ENCODE results near the gene PTPRM.

PTPRM gene

GRCh38 chr18:8001711-8002301 lies 434.7 kb downstream of the PTPRM start:
- H3K4me3 ChIP-seq (ENCODE audit: low read depth, low read length): no peak overlapping the region
- CTCF ChIA-PET: no interaction called here
- no peaks in the 10 kb centered on the region for H3K9me3 ChIP-seq (ENCODE audit: control insufficient read depth, insufficient read depth, low read depth, low read length)
- H3K4me1 ChIP-seq (ENCODE audit: control insufficient read depth, insufficient read depth, low read length): peaks cover 7% of the 10 kb centered on the region
- no peaks in the 10 kb centered on the region for H3K36me3 ChIP-seq (ENCODE audit: control insufficient read depth in 2 of 2, insufficient read depth in 1 of 2, low read length in 2 of 2)
- POLR2A ChIA-PET: no interaction called here
- H3K27ac ChIP-seq (ENCODE audit: extremely low read depth, low read depth, low read length): no peak overlapping the region
- 0 out of 2 replicates have a peak, but pooled peaks have one; percentile 14 for TF ChIP-seq ATF2 (tag by site-specific recombination; IDR thresholded peaks at IDR 0.05; ENCODE audit: low read depth)
- TF ChIP-seq ZNF292 (tag by site-specific recombination; IDR thresholded peaks at IDR 0.05; ENCODE audit: borderline replicate concordance, low read depth): no peak
- no peak for TF ChIP-seq SCRT2 (tag by site-specific recombination; IDR thresholded peaks at IDR 0.05)
- TF ChIP-seq ZNF214 (tag by site-specific recombination; IDR thresholded peaks at IDR 0.05; ENCODE audit: borderline replicate concordance): no peak
- TF ChIP-seq ZNF398 (tag by site-specific recombination; IDR thresholded peaks at IDR 0.05): peak; percentile 31; the same call in 1 of the 2 replicates
- 0 out of 2 replicates have a peak, but pooled peaks have one; percentile 13 for TF ChIP-seq ZNF10 (tag by site-specific recombination; IDR thresholded peaks at IDR 0.05)
- peak; percentile 33; the same call in 1 of the 2 replicates for TF ChIP-seq ZNF394 (tag by site-specific recombination; IDR thresholded peaks at IDR 0.05; ENCODE audit: borderline replicate concordance)
- peak; percentile 54; the same call in 1 of the 2 replicates for TF ChIP-seq HIC1 (tag by site-specific recombination; IDR thresholded peaks at IDR 0.05)
- 0 out of 2 replicates have a peak, but pooled peaks have one; percentile 40 for TF ChIP-seq ZNF692 (tag by site-specific recombination; IDR thresholded peaks at IDR 0.05)
- no peak for TF ChIP-seq ZNF311 (tag by site-specific recombination; IDR thresholded peaks at IDR 0.05; ENCODE audit: borderline replicate concordance)
- TF ChIP-seq ZNF335 (tag by site-specific recombination; conservative IDR thresholded peaks at IDR 0.05): peak; percentile 46; the same call in 1 of the 2 replicates
- peak; percentile 86 for TF ChIP-seq PRDM6 (tag by site-specific recombination; IDR thresholded peaks at IDR 0.05)
- peak; percentile 47; the same call in 1 of the 2 replicates for TF ChIP-seq ZNF629 (tag by site-specific recombination; IDR thresholded peaks at IDR 0.05)
- TF ChIP-seq ZNF513 (tag by site-specific recombination; IDR thresholded peaks at IDR 0.05): no peak
- peak; percentile 89 for TF ChIP-seq BCL6B (tag by site-specific recombination; IDR thresholded peaks at IDR 0.05)
- 0 out of 2 replicates have a peak, but pooled peaks have one; percentile 32 for TF ChIP-seq ZNF621 (tag by site-specific recombination; IDR thresholded peaks at IDR 0.05)
- no peak for TF ChIP-seq WT1 (tag by site-specific recombination; IDR thresholded peaks at IDR 0.05)
- TF ChIP-seq HOXC10 (CRISPR knock-in tag; IDR thresholded peaks at IDR 0.05): no peak
- TF ChIP-seq SP7 (tag by site-specific recombination; IDR thresholded peaks at IDR 0.05): peak; percentile 83
- TF ChIP-seq OSR2 (tag by site-specific recombination; IDR thresholded peaks at IDR 0.05): peak; percentile 84
- 0 out of 2 replicates have a peak, but pooled peaks have one; percentile 37 for TF ChIP-seq ZNF174 (tag by site-specific recombination; IDR thresholded peaks at IDR 0.05)
- peak; percentile 85 for TF ChIP-seq ZNF843 (tag by site-specific recombination; IDR thresholded peaks at IDR 0.05)
- TF ChIP-seq ZNF202 (tag by site-specific recombination; IDR thresholded peaks at IDR 0.05; ENCODE audit: borderline replicate concordance): no peak
- peak; percentile 15; the same call in 1 of the 2 replicates for TF ChIP-seq YY2 (tag by site-specific recombination; IDR thresholded peaks at IDR 0.05)
- 0 out of 2 replicates have a peak, but pooled peaks have one; percentile 44 for TF ChIP-seq ZNF350 (tag by site-specific recombination; IDR thresholded peaks at IDR 0.05)

Data from HEK293 (cell line).